Fibroblast of lung (primary cell): ENCODE measurements around the gene C9orf50. TPM values are rescaled to one million over a fixed set of nuclear protein-coding genes. Genes with fewer than 3 reads are reported as not detected.
A peak's percentile ranks its signal among the peaks of the same experiment; 100 is the strongest.

Source experiments
- DNase-seq, 2 donors: peaks; one replicate each; pipeline versions ENCODE4 v3.0.0 to v3.0.0-alpha.2; 2010; ENCODE audit warnings: low read depth in 2 of 2
- H2AFZ ChIP-seq: 2 replicates; pipeline ENCODE4 v1.5.1; 2012; ENCODE audit warnings: low read length, control low read depth, inconsistent platforms
- H3K27ac ChIP-seq: 2 replicates; pipeline ENCODE4 v1.5.1; 2011; ENCODE audit warnings: low read length, control low read depth; ENCODE audit not compliant: insufficient read depth
- H3K27me3 ChIP-seq: 2 replicates; pipeline ENCODE4 v1.5.1; 2011; ENCODE audit warnings: mild to moderate bottlenecking, low read length; ENCODE audit not compliant: control insufficient read depth, insufficient read depth
- H3K36me3 ChIP-seq: 2 replicates; pipeline ENCODE4 v1.5.1; 2011; ENCODE audit warnings: low read length; ENCODE audit not compliant: control insufficient read depth, insufficient read depth
- H3K4me1 ChIP-seq: 2 replicates; pipeline ENCODE4 v1.5.1; 2011; ENCODE audit warnings: low read length; ENCODE audit not compliant: control insufficient read depth, insufficient read depth; ENCODE audit errors: extremely low read depth
- H3K4me2 ChIP-seq: 2 replicates; pipeline ENCODE4 v1.5.1; 2011; ENCODE audit warnings: low read length, control low read depth; ENCODE audit not compliant: insufficient read depth; ENCODE audit errors: extremely low read depth
- H3K4me3 ChIP-seq, 4 experiments: fragments of 200-600 bp in 1 of 4; sonication (generic) in 1 of 4; replicated peaks in 1 of 4; 2 replicates each; pipeline ENCODE4 v1.5.1; 2011 to 2016; ENCODE audit warnings: low read length in 4 of 4, low read depth in 3 of 4, mild to moderate bottlenecking in 3 of 4, control low read depth in 2 of 4, inconsistent platforms in 1 of 4, mixed read lengths in 1 of 4; ENCODE audit not compliant: insufficient read depth in 1 of 4; ENCODE audit errors: control extremely low read depth in 1 of 4
- H3K79me2 ChIP-seq: 2 replicates; pipeline ENCODE4 v1.5.1; 2012; ENCODE audit warnings: mild to moderate bottlenecking, low read length, inconsistent platforms; ENCODE audit not compliant: control insufficient read depth, insufficient read depth
- H3K9ac ChIP-seq: 2 replicates; pipeline ENCODE4 v1.5.1; 2011; ENCODE audit warnings: mild to moderate bottlenecking, low read length, control low read depth; ENCODE audit not compliant: insufficient read depth
- H3K9me3 ChIP-seq: 2 replicates; pipeline ENCODE4 v1.5.1; 2012; ENCODE audit warnings: low read depth, low read length; ENCODE audit not compliant: control insufficient read depth, insufficient read depth
- H4K20me1 ChIP-seq: 2 replicates; pipeline ENCODE4 v1.5.1; 2011; ENCODE audit warnings: low read length; ENCODE audit not compliant: control insufficient read depth, insufficient read depth; ENCODE audit errors: extremely low read depth
- EZH2 ChIP-seq: IDR thresholded peaks from 2 replicates; pipeline ENCODE4 v1.5.1; 2012; ENCODE audit warnings: low read length, control low read depth, mild to moderate bottlenecking; ENCODE audit errors: missing control alignments
- polyA plus RNA-seq, 2 donors: library from polyadenylated mRNA; depleted of rRNA in 1 of 2; stranded (reverse) in 1 of 2; unstranded in 1 of 2; fragments of >200 nt; gene quantifications; 2 replicates each; pipeline ENCODE4 v1.2.1, GENCODE V29; 2011 to 2012; ENCODE audit warnings: missing spikeins in 1 of 2
- total RNA-seq: library from RNA; depleted of rRNA; stranded (reverse); fragments of >200 nt; gene quantifications from 2 replicates; pipeline ENCODE4 v1.2.1, GENCODE V29; 2014
- TF ChIP-seq, protein P1 (sequence below), 2 donors: IDR thresholded peaks in 1 of 2; conservative IDR thresholded peaks in 1 of 2; 1 replicate in 1 of 2; 2 replicates in 1 of 2; pipeline ENCODE4 v1.5.1; 2011 to 2012; ENCODE audit warnings: low read length in 2 of 2, control low read depth in 1 of 2, inconsistent platforms in 1 of 2, low read depth in 1 of 2, mild to moderate bottlenecking in 1 of 2

The C9orf50 gene
- total and polyA plus RNA-seq, 2 donors (not counting 1 experiment from before 2014, with no cell fraction given), result 0.16 to 0.17 TPM

- no peak overlapping the region for H3K4me2 ChIP-seq
- DNase-seq, result no peak
- no peak overlapping the region for H3K27ac ChIP-seq
- H2AFZ ChIP-seq, result no peak overlapping the region
- H3K4me3 ChIP-seq, result no peak overlapping the region
- no peak overlapping the region for H3K9ac ChIP-seq
- peaks cover 82% of the 10 kb centered on the region for H3K79me2 ChIP-seq
- H3K36me3 ChIP-seq, result peaks cover 11% of the 10 kb centered on the region
- H3K9me3 ChIP-seq, result no peaks in the 10 kb centered on the region
- TF ChIP-seq EZH2, result no peak
- no peaks in the 10 kb centered on the region for H4K20me1 ChIP-seq
- H3K27me3 ChIP-seq, result no peaks in the 10 kb centered on the region
- peaks cover 37% of the 10 kb centered on the region for H3K4me1 ChIP-seq
These were observed 8.4 kb upstream of the C9orf50 start for GRCh38 chr9:129629251-129629820.

GRCh38 chr9:129628709-129629108 is 7.8 kb upstream of the C9orf50 start:
- Histone ChIP-seq H3K27me3 (no peaks in the 10 kb centered on the region), H3K9me3 (no peaks in the 10 kb centered on the region), H3K9ac (no peak overlapping the region), H3K4me1 (peaks cover 37% of the 10 kb centered on the region), H3K4me3 (peak overlapping the region in 1 of 4 experiments; percentile 93), H3K79me2 (peaks cover 77% of the 10 kb centered on the region), H3K4me2 (peak overlapping the region; percentile 99), H3K27ac (peak overlapping the region; percentile 96), H2AFZ (no peak overlapping the region), H4K20me1 (no peaks in the 10 kb centered on the region), H3K36me3 (peaks cover 8% of the 10 kb centered on the region)
- no peak for DNase-seq
- TF ChIP-seq EZH2, result no peak
- TF ChIP-seq, protein P1, sequence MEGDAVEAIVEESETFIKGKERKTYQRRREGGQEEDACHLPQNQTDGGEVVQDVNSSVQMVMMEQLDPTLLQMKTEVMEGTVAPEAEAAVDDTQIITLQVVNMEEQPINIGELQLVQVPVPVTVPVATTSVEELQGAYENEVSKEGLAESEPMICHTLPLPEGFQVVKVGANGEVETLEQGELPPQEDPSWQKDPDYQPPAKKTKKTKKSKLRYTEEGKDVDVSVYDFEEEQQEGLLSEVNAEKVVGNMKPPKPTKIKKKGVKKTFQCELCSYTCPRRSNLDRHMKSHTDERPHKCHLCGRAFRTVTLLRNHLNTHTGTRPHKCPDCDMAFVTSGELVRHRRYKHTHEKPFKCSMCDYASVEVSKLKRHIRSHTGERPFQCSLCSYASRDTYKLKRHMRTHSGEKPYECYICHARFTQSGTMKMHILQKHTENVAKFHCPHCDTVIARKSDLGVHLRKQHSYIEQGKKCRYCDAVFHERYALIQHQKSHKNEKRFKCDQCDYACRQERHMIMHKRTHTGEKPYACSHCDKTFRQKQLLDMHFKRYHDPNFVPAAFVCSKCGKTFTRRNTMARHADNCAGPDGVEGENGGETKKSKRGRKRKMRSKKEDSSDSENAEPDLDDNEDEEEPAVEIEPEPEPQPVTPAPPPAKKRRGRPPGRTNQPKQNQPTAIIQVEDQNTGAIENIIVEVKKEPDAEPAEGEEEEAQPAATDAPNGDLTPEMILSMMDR (conservative IDR thresholded peaks at IDR 0.05 in 1 of 2, IDR thresholded peaks at IDR 0.05 in 1 of 2; ENCODE audit: low read depth in 1 of 2, low read length in 2 of 2), result no peak

DNA sequence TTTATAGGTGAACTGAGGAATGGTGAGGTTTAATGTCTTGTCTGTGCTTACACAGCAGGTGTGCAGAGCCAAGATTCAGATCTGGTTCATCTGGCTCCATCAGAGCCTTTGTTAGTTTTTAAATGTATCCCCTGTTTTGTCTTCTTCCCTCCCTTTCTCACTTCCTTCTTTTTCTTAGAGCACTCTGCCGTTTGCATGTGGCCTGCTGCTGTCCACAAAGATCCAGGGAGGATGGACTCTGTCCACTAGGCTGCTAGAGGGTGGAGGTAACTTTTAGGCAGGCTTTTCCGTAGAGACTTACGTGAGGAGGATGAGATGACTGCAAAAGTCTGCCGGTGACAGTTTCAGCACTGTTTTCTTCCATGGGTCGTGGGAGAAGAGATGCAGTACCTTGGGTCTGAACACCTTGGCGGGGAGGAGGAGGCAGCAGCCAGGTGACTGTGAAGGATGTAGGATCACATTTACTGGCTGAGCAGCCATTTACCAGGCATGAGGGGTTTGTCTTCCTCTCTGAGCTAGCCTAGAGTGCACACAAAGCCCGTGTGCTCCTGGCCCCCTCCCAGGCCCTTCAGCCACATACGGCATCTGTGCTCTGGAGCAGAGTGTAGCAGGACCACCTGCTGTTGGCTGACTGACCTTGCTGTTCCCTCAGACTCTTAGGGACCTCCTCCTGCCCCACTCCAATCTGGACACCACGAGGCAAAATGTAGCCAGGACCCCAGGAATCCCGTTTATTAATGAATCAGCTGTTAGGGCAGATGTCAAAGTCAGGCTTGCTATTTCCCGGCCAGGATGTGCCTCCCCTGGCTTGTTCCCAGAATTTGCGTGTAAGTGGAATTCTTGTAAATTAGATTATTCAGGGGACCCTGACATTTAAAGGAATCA is 6.9 kb upstream of the C9orf50 start:
- Histone ChIP-seq H3K9ac (no peak overlapping the region), H3K4me1 (peaks cover 35% of the 10 kb centered on the region), H2AFZ (no peak overlapping the region), H3K27ac (peak overlapping the region; percentile 96), H3K4me3 (peak overlapping the region; percentile 87 to 95 (median 92)), H3K79me2 (peaks cover 68% of the 10 kb centered on the region), H3K4me2 (peak overlapping the region; percentile 99), H4K20me1 (no peaks in the 10 kb centered on the region), H3K27me3 (no peaks in the 10 kb centered on the region), H3K36me3 (peaks cover 8% of the 10 kb centered on the region), H3K9me3 (no peaks in the 10 kb centered on the region)
- TF ChIP-seq, protein P1 (conservative IDR thresholded peaks at IDR 0.05 in 1 of 2, IDR thresholded peaks at IDR 0.05 in 1 of 2; ENCODE audit: low read depth in 1 of 2, low read length in 2 of 2), result no peak
- no peak for TF ChIP-seq EZH2
- peak; percentile 36 to 39 for DNase-seq
